Osteoblast (primary cell): ENCODE results near the gene ENPP3. TPM values are rescaled to one million over a fixed set of nuclear protein-coding genes. Genes with fewer than 3 reads are reported as not detected.

Source experiments
- DNase-seq: peaks from one replicate; pipeline ENCODE4 v3.0.0; 2011; ENCODE audit warnings: low spot score, mixed read lengths; ENCODE audit not compliant: insufficient read length; ENCODE audit errors: missing footprints
- H2AFZ ChIP-seq: 2 replicates; pipeline ENCODE4 v1.6.0; 2011; ENCODE audit warnings: mild to moderate bottlenecking, low read length
- H3K27ac ChIP-seq: 2 replicates; pipeline ENCODE4 v1.5.1; 2011; ENCODE audit warnings: mild to moderate bottlenecking, low read depth, low read length, moderate library complexity
- H3K27me3 ChIP-seq: 2 replicates; pipeline ENCODE4 v1.6.0; 2012; ENCODE audit warnings: mild to moderate bottlenecking, control low read depth, inconsistent platforms, low read length, moderate library complexity; ENCODE audit not compliant: insufficient read depth
- H3K36me3 ChIP-seq: 2 replicates; pipeline ENCODE4 v1.5.1; 2011; ENCODE audit warnings: mild to moderate bottlenecking, low read length, control low read depth, moderate library complexity; ENCODE audit not compliant: insufficient read depth
- H3K4me1 ChIP-seq: 2 replicates; pipeline ENCODE4 v1.5.1; 2011; ENCODE audit warnings: mild to moderate bottlenecking, low read length, control low read depth, moderate library complexity; ENCODE audit not compliant: insufficient read depth
- H3K4me2 ChIP-seq: 2 replicates; pipeline ENCODE4 v1.6.0; 2011; ENCODE audit warnings: mild to moderate bottlenecking, low read length; ENCODE audit not compliant: insufficient read depth
- H3K4me3 ChIP-seq: fragments of 200-600 bp; sonication (generic); 3 replicates; pipeline ENCODE4 v1.5.1; 2012; ENCODE audit warnings: mild to moderate bottlenecking, low read length, inconsistent platforms; ENCODE audit not compliant: insufficient read depth
- H3K79me2 ChIP-seq: 2 replicates; pipeline ENCODE4 v1.6.0; 2012; ENCODE audit warnings: mild to moderate bottlenecking, low read length, control low read depth, inconsistent platforms; ENCODE audit not compliant: insufficient read depth
- H3K9me3 ChIP-seq: 2 replicates; pipeline ENCODE4 v1.5.1; 2011; ENCODE audit warnings: low read depth, low read length, control low read depth
- H4K20me1 ChIP-seq: 2 replicates; pipeline ENCODE4 v1.6.0; 2012; ENCODE audit warnings: mild to moderate bottlenecking, low read length, control low read depth; ENCODE audit not compliant: insufficient read depth
- CTCF ChIP-seq: IDR thresholded peaks from 2 replicates; pipeline ENCODE4 v1.5.1; 2011; ENCODE audit warnings: mild to moderate bottlenecking, low read depth, low read length, moderate library complexity; ENCODE audit errors: extremely low read depth
- total RNA-seq: library from RNA; depleted of rRNA; stranded (reverse); fragments of >200 nt; gene quantifications from 2 replicates; pipeline ENCODE4 v1.2.3, GENCODE V29; 2012

ENPP3 gene
- total RNA-seq, 1 donor: not detected

- Histone ChIP-seq H3K27ac (no peak overlapping the region), H3K4me3 (no peak overlapping the region), H2AFZ (no peak overlapping the region), H3K79me2 (no peaks in the 10 kb centered on the region), H3K9me3 (no peaks in the 10 kb centered on the region), H3K36me3 (no peaks in the 10 kb centered on the region), H3K4me2 (no peak overlapping the region), H3K27me3 (peaks cover 6% of the 10 kb centered on the region), H3K4me1 (no peaks in the 10 kb centered on the region), H4K20me1 (no peaks in the 10 kb centered on the region)
- no peak for TF ChIP-seq CTCF
- DNase-seq: no peak
Measured at GRCh38 chr6:131646249-131646670, 9.2 kb downstream of the ENPP3 start.

GRCh38 chr6:131651782-131652181 lies 14.7 kb downstream of the ENPP3 start:
- no peaks in the 10 kb centered on the region for H3K4me1 ChIP-seq
- no peaks in the 10 kb centered on the region for H4K20me1 ChIP-seq
- TF ChIP-seq CTCF: no peak
- no peak overlapping the region for H3K4me2 ChIP-seq
- no peaks in the 10 kb centered on the region for H3K36me3 ChIP-seq
- H3K79me2 ChIP-seq: no peaks in the 10 kb centered on the region
- no peak overlapping the region for H2AFZ ChIP-seq
- H3K4me3 ChIP-seq: no peak overlapping the region
- DNase-seq: no peak
- H3K27ac ChIP-seq: no peak overlapping the region
- H3K27me3 ChIP-seq: peaks cover 6% of the 10 kb centered on the region
- H3K9me3 ChIP-seq: no peaks in the 10 kb centered on the region

GRCh38 chr6:131652472-131652871 lies 15.4 kb downstream of the ENPP3 start:
- no peaks in the 10 kb centered on the region for H3K9me3 ChIP-seq
- no peaks in the 10 kb centered on the region for H3K36me3 ChIP-seq
- H3K27me3 ChIP-seq: peaks cover 6% of the 10 kb centered on the region
- no peak overlapping the region for H2AFZ ChIP-seq
- no peak for TF ChIP-seq CTCF
- H3K4me3 ChIP-seq: no peak overlapping the region
- H4K20me1 ChIP-seq: no peaks in the 10 kb centered on the region
- H3K79me2 ChIP-seq: no peaks in the 10 kb centered on the region
- H3K4me2 ChIP-seq: no peak overlapping the region
- DNase-seq: no peak
- peaks cover 4% of the 10 kb centered on the region for H3K4me1 ChIP-seq
- H3K27ac ChIP-seq: no peak overlapping the region

- no peak for DNase-seq
- Histone ChIP-seq H3K4me2 (no peak overlapping the region), H2AFZ (no peak overlapping the region), H3K79me2 (no peaks in the 10 kb centered on the region), H3K27me3 (peaks cover 6% of the 10 kb centered on the region), H3K36me3 (no peaks in the 10 kb centered on the region), H3K9me3 (no peaks in the 10 kb centered on the region), H3K4me1 (peaks cover 8% of the 10 kb centered on the region), H3K27ac (no peak overlapping the region), H3K4me3 (no peak overlapping the region), H4K20me1 (no peaks in the 10 kb centered on the region)
- TF ChIP-seq CTCF: no peak
Measured at GRCh38 chr6:131654326-131654725, 17.2 kb downstream of the ENPP3 start.
